Activated naive CD4-positive, alpha-beta T cell treated with Interleukin-2 at 50 U/mL for 16 hours (primary cell): ENCODE measurements around the gene LRRC43.
"Not testable (repeated sequence)": the region's sequence is repeated elsewhere in the genome, so short reads cannot be mapped to it uniquely, and the experiment has no call there.

Source experiments
- DNase-seq: peaks from one replicate; pipeline ENCODE4 v3.0.0-alpha.2; 2020

Gene LRRC43

GRCh38 chr12:122159882-122160281 lies 23.0 kb upstream of the LRRC43 start:
- no peak for DNase-seq

DNA sequence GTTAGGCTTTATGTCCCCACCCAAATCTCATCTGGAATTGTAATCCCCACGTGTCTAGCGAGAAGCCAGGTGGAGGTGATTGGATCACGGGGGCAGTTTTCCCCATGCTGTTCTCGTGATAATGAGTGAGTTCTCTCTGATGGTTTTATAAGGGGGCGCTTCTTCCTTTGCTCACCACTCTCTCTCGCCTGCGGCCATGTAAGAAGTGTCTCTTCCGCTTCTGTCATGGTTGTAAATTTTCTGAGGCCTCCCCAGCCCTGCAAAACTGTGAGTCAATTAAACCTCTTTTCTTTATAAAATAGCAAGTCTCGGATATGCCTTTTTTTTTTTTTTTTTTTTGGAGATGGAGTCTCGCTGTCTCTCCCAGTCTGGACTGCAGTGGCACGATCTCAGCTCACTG lies 22.2 kb upstream of the LRRC43 start:
- DNase-seq, result no peak

DNA sequence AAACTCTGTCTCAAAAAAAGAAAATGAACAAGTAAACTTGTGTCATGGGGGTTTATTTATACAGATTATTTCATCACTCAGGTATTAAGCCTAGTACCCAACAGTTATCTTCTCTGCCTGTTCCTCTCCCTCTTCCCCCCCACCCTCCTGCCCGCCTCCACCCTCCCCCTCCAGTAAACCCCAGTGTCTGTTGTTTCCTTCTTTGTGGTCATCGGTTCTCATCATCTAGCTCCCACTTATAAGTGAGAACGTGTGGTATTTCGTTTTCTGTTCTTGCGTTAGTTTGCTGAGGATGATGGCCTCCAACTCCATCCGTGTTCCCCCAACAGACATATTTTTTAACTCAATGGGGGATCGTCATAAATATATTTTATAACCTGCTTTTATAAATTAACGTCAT lies 21.2 kb upstream of the LRRC43 start:
- no peak for DNase-seq

DNA sequence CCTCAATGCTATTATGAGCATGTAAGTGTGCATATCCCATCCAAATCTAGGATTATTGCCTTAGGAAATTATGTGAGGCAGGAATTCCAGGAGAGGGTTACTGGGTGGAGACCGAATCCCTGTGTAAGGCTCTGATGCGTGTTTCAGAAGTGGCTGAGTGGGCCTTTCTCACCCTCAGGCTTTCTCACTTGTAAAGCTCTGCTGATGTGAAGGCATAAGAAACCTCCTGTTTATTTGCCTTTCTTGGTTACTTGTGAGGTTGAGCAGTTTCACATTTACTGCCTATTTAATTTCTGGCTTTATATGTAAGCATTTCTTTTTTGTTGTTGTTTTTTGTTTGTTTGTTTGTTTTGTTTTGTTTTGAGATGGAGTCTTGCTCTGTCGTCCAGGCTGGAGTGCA lies 19.9 kb upstream of the LRRC43 start:
- DNase-seq, result no peak

- DNase-seq, result peak; percentile 66
Measured at GRCh38 chr12:122166422-122167349, 16.2 kb upstream of the LRRC43 start.

- no peak for DNase-seq
Measured at GRCh38 chr12:122167356-122167925, 15.5 kb upstream of the LRRC43 start.

DNA sequence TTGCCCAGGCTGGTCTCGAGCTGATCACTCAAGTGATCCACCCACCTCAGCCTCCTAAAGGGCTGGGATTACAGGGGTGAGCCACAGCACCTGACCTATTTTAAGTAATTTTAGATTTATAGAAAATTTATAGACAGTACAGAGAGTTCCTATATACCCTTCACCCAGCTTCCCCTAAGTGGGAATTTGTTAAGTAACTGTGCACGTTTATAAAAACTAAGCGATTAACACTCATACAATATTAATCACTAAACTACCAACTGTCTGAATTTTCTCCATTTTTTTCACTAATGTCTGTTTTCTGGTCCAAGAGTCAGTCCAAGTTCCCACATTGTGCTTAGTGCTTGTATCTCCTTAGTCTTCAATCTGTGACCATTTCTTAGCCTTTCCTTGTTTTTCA lies 14.4 kb upstream of the LRRC43 start:
- DNase-seq, result no peak

DNA sequence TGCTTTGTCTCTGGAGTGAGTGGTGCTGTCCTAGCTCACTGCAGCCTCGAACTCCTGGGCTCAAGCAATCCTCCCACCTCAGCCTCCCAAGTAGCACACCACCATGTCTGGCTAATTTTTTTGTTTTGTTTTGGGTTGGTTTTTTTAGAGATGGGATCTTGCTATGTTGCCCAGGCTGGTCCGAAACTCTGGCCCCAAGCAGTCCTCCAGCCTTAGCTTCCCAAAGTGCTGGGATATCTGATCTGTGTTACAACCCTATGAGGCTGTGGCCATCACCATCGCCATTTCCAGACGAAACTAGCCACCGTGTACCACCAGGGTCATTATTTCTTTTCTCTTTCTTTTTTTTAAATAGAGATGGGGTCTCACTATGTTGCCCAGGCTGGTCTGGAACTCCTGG lies 11.5 kb upstream of the LRRC43 start:
- DNase-seq, result no peak

DNA sequence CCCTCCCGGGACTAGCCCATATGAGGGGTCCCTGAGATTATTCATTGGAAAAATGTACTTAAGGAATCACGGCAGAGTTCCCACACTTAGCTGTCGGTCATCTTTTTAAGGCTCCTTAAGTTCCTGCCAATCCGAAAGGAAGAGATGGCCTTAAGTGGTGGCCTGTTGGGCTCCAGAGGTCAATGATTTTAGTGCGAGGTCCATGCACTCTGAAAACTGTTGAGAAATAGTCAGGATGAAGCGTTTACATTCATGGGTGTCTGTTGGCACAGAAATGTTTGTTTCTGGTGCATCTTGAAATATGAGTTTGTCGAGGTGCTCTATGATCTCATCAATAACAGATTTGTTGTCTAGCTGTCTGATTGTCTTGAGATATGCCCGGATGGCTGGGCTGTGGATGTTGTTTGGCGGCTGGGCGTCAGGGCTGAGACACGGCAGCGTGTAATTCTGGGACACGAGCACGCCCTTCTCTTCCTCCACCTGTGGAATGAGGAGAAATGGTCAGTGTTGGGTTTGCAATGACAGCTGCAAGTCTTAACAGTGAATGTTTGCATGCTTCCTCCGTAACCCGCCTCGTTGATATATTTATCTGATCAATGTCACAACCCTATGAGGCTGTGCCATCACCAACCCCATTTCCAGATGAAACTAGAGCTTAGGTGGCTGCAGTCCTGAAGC lies 10.5 kb upstream of the LRRC43 start:
- DNase-seq, result no peak

DNA sequence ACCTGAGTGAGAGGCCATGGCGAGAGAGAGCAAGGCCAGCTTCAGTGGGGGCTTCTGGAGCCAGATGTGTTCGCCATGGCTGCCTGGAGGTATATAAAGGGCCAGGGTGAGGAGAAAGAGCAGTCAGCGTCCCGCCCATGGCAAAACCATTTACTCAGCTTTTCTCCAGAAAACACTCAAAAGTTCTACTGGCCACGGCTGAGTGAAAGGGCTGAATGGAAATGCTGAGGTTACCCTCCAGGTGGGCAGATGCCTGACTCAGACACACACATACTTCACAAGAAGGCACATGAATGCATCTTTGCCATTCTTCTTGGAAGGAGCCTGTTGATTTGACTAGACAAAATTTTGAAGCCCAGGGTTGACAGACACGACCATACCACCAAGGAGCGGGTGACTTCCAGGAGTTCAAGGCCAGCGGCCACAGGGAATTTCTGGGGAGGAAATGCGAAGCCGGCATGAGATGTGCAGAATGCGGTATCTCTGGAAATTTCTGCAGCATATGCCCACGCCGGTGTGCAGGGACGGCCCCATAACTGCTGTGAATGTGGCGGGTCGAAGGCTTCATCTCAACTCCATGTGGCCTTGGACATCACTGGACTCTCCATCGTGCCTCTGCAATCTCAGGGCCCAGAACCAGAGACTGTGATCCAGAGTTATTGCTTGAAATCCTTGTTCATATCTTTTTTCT lies 8.6 kb upstream of the LRRC43 start, which contains the start of gene IL31:
IL31 (minus strand) TSS at position 67 of the 691 bp plus-strand sequence; CDS start at position 18, 49 bp downstream.
- DNase-seq, result peak; percentile 10

DNA sequence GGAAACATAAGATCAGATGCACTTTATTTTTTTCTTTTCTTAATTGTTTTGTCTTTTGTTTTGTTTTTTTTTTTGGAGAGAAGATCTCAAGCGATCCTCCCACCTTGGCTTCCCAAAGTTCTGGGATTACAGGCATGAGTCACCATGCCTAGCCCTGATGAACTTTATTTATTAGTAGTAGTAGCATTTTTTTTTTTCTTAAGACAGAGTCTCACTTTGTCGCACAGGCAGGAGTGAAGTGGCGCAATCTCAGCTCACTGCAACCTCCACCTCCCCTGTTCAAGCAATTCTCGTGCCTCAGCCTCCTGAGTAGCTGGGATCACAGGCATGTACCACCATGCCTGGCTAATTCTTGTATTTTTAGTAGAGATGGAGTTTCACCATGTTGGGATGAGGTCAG lies 6.5 kb upstream of the LRRC43 start:
- not testable (repeated sequence) for DNase-seq

GRCh38 chr12:122183588-122183940 lies 641 bp downstream of the LRRC43 start:
- DNase-seq, result no peak

DNA sequence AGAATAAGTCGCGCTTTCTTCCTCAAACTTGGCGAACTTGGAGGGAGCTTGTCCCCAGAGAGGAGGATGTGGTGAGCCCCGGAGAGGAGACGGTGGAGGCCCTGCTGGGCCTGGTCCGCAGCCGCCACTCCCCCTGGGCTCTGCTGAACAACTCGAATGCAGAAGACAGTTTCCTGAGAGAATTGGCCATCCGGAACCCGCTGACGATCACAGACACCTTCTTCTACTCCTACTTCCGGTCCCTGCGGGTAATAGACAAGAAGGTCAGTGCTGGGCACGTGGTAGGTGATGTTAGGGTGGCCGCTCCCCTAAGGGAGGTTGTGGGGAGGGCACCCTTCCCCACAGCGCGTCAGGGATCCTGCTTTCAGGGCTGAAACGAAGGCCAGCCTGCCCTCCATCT lies 1.6 kb downstream of the LRRC43 start:
- no peak for DNase-seq

DNA sequence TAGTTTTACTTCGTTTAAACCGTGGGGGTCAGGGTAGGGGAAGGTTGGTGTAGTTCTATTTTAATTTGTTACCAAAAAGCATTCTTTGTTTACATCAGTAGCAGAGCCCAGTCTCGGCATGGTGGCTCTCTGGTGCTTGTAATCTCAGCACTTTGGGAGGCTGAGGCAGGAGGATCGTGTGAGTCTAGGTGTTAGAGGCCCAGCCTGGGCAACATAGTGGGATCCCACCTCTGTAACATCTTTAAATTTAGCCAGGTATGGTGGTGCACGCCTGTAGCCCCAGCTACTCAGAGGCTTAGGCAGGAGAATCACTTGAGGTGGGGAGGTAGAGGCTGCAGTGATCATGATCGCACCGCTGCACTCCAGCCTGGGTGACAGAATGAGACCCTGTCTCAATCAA lies 2.2 kb downstream of the LRRC43 start:
- no peak for DNase-seq

GRCh38 chr12:122185494-122186082 lies 2.7 kb downstream of the LRRC43 start:
- no peak for DNase-seq

DNA sequence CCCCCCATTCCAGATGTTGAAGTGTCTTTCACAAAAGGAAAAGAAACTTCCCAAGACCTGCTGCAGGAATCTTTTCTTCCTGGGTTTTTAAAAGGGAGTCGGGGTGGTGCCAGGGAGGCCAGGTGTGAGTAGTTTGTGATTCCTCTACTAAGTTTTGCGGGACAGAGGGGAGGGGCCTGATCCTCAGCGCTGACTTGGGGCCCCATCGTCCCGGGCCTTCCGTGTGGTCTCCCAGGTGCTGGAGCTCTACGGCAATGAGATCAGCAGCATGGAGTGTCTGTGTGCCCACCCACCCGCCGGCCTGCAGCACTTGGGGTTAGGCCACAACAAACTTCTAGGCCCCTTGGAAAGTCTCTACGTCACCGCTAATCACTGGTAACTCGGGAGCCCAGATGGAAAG lies 4.5 kb downstream of the LRRC43 start:
- no peak for DNase-seq

DNA sequence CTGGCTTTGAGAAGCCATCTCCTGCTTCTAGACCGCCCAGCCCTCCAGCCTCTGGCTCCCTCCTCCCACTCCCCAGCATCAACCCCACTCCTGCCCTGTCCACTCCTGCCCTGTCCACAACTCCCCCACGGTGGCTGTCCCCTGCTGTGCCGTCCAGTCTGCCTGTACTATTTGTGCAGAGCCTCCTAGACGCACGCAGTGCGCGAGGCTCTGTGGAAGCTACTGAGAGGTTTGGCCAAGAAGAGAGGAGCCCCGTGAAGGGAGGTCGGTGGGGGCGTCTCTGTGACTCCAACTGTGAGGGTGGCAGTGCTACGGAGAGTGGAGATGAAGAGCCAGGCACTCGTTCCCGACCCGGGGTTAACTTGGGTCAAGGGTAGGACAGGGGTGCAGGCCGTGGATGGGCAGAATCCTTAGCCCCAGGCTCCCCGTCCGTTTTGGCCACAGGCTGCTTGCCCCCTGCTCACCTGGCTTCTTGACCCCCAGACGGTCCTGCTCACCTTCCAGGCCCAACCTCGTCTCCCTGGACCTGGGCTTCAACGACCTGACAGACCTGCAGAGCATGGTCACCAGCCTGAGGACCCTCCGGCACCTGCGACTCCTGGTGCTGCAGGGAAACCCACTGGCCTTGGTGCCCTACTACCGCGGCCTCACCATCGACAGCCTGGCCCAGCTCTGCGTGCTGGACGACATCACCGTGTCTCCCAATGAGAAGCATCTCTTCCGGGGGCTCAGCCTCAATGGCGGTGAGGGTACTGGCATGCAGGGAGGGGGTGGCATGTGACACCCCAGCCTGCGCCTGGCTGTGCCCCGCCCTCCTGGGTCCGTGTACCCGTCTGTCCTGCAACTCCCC lies 6.9 kb downstream of the LRRC43 start:
- DNase-seq, result no peak

GRCh38 chr12:122190842-122191668 lies 8.1 kb downstream of the LRRC43 start:
- peak; percentile 76 for DNase-seq

DNA sequence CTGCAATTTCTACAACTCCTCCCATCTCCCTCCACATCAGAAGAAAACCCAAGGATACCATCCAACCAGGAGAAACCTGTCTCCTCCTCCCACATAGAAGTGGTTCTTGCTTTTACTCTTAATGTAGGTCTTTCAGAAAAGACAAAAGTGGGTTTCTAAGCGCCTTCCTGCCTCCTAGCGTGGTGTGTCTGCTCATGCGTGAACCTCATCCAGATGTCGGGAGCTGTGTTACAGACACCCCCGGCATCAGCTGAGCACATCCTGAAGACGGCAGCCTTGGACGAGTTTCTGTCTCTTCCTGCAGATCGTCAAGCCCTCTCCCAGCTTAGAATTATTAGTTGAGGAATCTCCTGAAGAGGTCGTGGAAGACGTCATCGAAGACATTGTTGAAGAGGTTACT lies 9.5 kb downstream of the LRRC43 start:
- DNase-seq, result no peak

GRCh38 chr12:122194804-122195203 lies 11.9 kb downstream of the LRRC43 start:
- no peak for DNase-seq

DNA sequence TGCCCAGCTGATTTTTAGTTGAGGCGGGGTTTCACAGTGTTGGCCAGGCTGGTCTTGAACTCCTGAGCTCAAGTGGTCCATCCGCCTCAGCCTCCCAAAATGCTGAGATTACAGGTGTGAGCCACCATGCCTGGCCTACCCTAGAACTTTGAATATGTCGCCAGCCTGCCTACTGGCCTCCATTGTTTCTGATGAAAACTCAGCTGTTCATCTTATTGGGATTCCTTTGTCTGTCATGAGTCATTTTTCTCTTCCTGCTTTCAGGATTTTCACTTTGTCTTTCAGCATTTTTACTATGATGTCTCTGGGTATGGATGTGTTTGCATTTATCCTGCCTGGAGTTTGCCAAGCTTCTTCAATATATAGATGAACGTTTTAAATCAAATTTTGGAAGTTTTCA lies 12.5 kb downstream of the LRRC43 start:
- DNase-seq, result no peak
